IPS DF 6.9 (cell line): ENCODE data around the gene CDV3.

ENCODE experiments used
- DNase-seq: peaks from one replicate; pipeline ENCODE4 v3.0.0-alpha.2; 2013; ENCODE audit warnings: low read depth, low spot score
- H3K27ac ChIP-seq: one replicate; pipeline ENCODE4 v1.5.1; 2013; ENCODE audit warnings: low read length, control low read depth
- H3K27me3 ChIP-seq: 2 replicates; pipeline ENCODE4 v1.6.1; 2013; ENCODE audit warnings: mild to moderate bottlenecking, low read length; ENCODE audit not compliant: control insufficient read depth, insufficient read depth
- H3K36me3 ChIP-seq: 2 replicates; pipeline ENCODE4 v1.6.1; 2013; ENCODE audit warnings: low read length; ENCODE audit not compliant: control insufficient read depth, insufficient read depth
- H3K4me1 ChIP-seq: 2 replicates; pipeline ENCODE4 v1.6.1; 2013; ENCODE audit warnings: low read length; ENCODE audit not compliant: control insufficient read depth, insufficient read depth
- H3K4me3 ChIP-seq: 2 replicates; pipeline ENCODE4 v1.5.1; 2013; ENCODE audit warnings: mild to moderate bottlenecking, low read length
- H3K9me3 ChIP-seq: 2 replicates; pipeline ENCODE4 v1.6.1; 2013; ENCODE audit warnings: low read length, inconsistent platforms; ENCODE audit not compliant: control insufficient read depth, insufficient read depth
- WGBS: extraction: QIAGEN DNeasy Blood & Tissue Kit; methylation state at CpG from one replicate; pipeline ENCODE4 v1.1.7; 2013; ENCODE audit warnings: mixed read lengths, missing lambda C conversion rate; ENCODE audit not compliant: insufficient read length, insufficient coverage; 5-methylcytosine and 5-hydroxymethylcytosine counted together

Gene CDV3

DNA sequence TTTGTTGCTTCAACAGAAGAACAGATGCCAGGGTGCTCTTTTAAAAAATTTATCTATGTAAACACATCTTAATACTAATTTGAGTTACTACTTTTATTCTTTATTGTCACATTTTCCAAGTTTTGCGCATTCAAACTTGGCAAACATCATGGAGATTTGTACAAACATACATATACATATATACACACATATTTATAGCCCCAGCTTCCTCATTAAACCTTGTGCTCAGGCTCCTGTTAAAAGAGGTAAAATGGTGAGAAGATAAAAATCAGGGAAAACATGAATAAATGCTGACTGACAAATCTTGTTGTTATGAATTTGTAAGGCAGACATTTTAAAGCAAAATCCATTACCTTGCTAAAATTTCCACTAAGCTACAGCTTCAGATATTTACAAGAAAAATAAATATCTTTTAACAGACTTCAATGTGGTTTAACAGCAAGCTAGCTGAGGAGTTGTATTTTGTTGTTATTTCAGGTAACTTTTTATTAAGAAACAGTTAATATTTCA, 27.1 kb downstream of the CDV3 start:
- Histone ChIP-seq H3K36me3 (no peaks in the 10 kb centered on the region), H3K27me3 (no peaks in the 10 kb centered on the region), H3K27ac (no peak overlapping the region), H3K9me3 (no peaks in the 10 kb centered on the region), H3K4me3 (no peak overlapping the region), H3K4me1 (no peaks in the 10 kb centered on the region)
- WGBS: no CpG with 5 or more reads among the region's 1 CpG
- DNase-seq: no peak

DNA sequence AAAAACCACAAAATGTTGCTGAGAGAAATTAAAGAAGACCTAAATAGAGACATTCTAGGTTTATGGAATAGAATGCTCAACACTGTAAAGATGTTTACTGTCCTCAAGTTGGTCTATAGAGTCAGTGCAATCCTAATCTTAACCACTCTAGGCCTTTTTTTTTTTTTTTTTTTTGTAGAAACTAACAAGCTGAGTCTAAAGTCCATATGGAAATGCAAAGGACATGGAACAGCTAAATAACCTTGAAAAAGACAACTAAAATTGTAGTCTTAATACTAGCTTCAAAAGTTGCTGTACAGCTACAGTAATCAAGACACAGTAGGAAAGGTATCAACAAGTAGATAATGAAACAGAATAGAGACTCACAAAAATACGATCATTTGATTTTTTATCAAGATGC, 32.9 kb downstream of the CDV3 start:
- DNase-seq: no peak
- Histone ChIP-seq H3K4me1 (no peaks in the 10 kb centered on the region), H3K27ac (no peak overlapping the region), H3K4me3 (no peak overlapping the region), H3K36me3 (no peaks in the 10 kb centered on the region; the same call in 1 of the 2 replicates), H3K27me3 (no peaks in the 10 kb centered on the region), H3K9me3 (no peaks in the 10 kb centered on the region)
- no CpG with 5 or more reads among the region's 1 CpG for WGBS

DNA sequence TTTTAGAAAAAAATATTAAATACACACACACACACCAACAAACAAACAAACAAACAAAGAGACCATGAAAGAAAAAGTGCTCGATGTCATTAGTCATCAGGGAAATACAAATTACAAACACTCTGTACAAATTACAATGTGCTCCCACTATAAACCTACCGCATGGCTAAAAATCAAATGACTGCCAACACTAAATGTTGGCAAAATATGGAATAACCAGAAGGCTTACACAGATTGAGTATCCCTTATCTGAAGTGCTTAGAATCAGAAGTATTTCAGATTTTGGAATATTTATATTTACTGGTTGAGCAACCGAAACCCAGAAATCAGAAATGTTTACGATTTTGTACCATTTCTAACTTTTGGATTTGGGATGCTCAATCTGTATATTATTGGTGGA, 33.4 kb downstream of the CDV3 start:
- Histone ChIP-seq H3K36me3 (no peaks in the 10 kb centered on the region; the same call in 1 of the 2 replicates), H3K4me3 (no peak overlapping the region), H3K4me1 (no peaks in the 10 kb centered on the region), H3K27me3 (no peaks in the 10 kb centered on the region), H3K9me3 (no peaks in the 10 kb centered on the region), H3K27ac (no peak overlapping the region)
- no CpG with 5 or more reads among the region's 4 CpGs for WGBS
- DNase-seq: no peak

DNA sequence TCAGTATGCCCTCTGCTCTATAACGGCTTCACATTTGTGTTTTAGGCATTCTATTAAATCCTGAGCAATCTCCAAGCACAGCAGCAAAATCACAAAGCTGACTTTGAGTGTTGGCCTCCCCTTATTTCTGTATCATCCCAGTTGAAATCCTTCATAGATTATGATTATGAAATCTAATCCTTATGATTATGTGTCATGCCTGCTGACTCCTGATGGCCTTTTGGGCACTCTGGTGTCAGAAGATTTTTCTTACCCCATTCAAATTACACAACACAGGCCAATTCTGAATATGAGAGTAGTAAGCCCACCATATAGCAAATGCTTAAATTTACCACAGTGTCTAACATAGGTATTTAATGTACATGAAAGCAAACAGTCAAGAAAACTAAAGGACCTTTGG, 34.3 kb downstream of the CDV3 start:
- no CpG with 5 or more reads among the region's 1 CpG for WGBS
- Histone ChIP-seq H3K27me3 (no peaks in the 10 kb centered on the region), H3K9me3 (no peaks in the 10 kb centered on the region), H3K27ac (no peak overlapping the region), H3K36me3 (peaks cover 2% of the 10 kb centered on the region; the same call in 1 of the 2 replicates), H3K4me3 (no peak overlapping the region), H3K4me1 (no peaks in the 10 kb centered on the region)
- DNase-seq: no peak

DNA sequence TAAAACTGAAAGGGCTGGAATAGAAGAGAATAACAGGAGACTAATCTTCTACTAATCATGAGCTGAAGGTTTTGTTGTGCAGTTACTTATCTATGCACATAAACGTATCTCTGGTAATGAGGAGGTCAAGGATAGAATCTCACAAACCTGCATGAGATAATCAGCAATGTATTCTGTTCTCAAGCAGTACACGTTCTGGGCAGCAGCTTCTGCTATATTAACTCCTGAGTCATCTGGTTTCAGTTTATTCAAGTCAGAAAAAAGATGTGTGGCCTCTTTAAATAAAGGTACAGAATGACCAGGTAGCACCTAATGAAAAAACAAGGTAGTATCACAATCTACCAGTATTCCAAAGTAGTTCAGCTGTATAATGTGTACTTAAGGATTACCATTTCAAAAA, 34.9 kb downstream of the CDV3 start:
- no peaks in the 10 kb centered on the region for H3K27me3 ChIP-seq
- no CpG with 5 or more reads among the region's 2 CpGs for WGBS
- H3K9me3 ChIP-seq: no peaks in the 10 kb centered on the region
- no peaks in the 10 kb centered on the region for H3K4me1 ChIP-seq
- no peak overlapping the region for H3K4me3 ChIP-seq
- H3K36me3 ChIP-seq: peaks cover 2% of the 10 kb centered on the region; the same call in 1 of the 2 replicates
- no peak for DNase-seq
- no peak overlapping the region for H3K27ac ChIP-seq

DNA sequence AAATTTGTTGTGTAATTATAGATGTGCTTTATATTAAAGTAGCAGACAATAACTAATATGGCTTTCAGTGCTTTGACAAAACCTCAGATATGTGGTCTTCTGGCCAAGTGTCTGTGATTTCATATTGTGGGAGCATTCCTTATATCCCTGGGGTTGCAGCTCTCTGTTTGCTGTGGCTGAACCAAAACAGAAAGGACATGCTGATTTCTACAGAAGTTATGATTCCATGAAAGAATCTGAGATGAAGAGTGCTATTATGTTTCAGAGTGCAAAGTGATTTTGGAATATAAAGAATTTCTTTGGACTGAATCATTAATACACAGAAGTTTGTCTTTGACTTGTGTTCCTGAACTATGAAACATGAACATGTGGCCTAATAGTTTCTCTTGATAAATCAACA, 36.5 kb downstream of the CDV3 start:
- no peaks in the 10 kb centered on the region for H3K4me1 ChIP-seq
- H3K4me3 ChIP-seq: no peak overlapping the region
- no peak for DNase-seq
- H3K36me3 ChIP-seq: peaks cover 2% of the 10 kb centered on the region; the same call in 1 of the 2 replicates
- H3K27me3 ChIP-seq: no peaks in the 10 kb centered on the region
- H3K27ac ChIP-seq: no peak overlapping the region
- no peaks in the 10 kb centered on the region for H3K9me3 ChIP-seq

DNA sequence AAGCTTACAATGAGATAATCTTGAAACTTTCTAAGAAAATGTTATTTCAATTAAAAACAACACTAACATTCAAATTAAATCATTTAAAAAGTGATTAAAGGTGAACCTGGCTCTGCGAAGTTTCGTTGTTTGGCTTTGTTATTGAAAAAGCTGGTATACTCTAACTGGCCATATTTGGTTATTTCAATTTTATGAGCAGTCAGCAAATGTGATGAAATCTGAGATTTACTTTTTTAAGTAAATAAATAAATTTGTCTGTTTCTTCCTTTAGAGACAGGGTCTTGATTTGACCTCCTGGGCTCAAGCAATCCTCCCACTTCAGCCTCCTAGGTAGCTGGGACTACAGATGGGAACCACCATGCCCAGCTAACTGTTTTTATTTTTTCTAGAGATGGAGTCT, 38.0 kb downstream of the CDV3 start:
- H3K27ac ChIP-seq: no peak overlapping the region
- DNase-seq: no peak
- peaks cover 2% of the 10 kb centered on the region; the same call in 1 of the 2 replicates for H3K36me3 ChIP-seq
- no peak overlapping the region for H3K4me3 ChIP-seq
- no CpG with 5 or more reads among the region's 2 CpGs for WGBS
- H3K27me3 ChIP-seq: no peaks in the 10 kb centered on the region
- no peaks in the 10 kb centered on the region for H3K4me1 ChIP-seq
- no peaks in the 10 kb centered on the region for H3K9me3 ChIP-seq

DNA sequence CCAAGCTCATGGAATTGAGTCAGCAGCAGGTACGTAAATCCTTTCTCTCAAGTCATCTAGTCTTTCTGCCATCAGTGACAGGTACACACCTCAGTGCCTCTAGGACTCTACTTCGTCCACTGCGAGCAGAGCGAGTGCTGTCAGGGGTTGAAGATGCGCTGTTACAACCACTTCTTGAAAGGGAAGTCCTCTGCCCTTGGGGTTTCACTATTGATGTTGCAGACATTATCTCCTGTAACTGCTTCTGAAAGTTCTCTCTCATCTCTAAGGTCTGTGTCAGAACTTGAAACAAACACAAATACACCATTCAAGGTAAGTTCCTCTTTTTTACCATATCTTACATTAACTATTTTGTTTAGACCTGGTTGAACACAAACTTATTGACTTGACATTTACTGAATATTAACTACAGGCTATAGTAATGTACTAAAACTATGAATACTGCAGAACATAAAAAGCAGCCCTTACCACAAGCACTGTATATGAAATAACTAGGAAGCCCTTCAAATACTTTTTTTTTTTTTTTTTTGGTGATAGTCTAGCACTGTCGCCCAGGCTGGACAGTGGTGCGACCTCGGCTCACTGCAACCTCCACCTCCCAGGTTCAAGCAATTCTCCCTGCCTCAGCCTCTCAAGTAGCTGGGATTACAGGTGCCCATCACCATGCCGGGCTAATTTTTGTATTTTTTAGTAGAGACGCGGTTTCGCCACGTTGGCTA, 46.7 kb downstream of the CDV3 start:
- Histone ChIP-seq H3K36me3 (peaks cover 2% of the 10 kb centered on the region; the same call in 1 of the 2 replicates), H3K27me3 (no peaks in the 10 kb centered on the region; the same call in 1 of the 2 replicates), H3K27ac (no peak overlapping the region), H3K4me3 (no peak overlapping the region), H3K4me1 (no peaks in the 10 kb centered on the region), H3K9me3 (no peaks in the 10 kb centered on the region)
- DNase-seq: no peak
- no CpG with 5 or more reads among the region's 13 CpGs for WGBS

DNA sequence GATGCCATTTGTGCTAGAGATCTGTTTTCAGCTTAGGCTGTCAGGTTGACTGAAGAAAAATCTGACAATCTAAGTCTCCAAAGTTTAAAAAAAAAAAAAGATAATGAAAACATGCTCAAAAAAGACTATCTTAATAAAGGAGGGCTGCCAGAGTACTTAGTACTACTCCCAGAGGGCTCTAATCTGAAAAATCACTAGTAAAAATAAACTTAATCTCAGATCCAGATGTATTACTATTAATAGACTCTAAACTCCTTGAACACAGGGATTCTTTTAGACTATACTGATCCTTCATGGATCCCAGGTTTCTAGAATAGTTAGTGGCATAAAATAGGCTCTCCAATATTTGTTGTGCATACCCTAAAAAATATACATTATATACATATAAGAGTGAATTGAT, 54.3 kb downstream of the CDV3 start:
- Histone ChIP-seq H3K9me3 (no peaks in the 10 kb centered on the region), H3K27ac (no peak overlapping the region), H3K4me1 (no peaks in the 10 kb centered on the region), H3K36me3 (peaks cover 5% of the 10 kb centered on the region; the same call in 1 of the 2 replicates), H3K27me3 (no peaks in the 10 kb centered on the region), H3K4me3 (no peak overlapping the region)
- no peak for DNase-seq

DNA sequence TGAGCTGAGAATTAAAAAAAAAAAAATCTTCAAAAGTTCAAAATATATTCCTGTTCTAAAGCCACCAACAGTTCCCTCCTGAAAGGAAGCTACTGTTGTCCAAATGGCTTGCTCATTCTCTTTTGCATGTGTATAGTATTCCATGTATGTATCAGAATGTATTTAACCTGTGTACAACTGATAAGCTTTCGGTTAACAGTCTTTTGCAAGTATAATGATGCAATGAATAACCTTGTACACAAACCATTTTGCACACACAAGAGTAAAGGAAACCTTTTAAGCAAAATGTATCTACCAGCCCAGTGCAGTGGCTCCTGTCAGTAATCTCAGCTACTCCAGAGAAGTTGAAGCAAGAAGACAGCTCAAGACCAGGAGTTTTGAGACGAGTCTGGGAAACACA, 55.7 kb downstream of the CDV3 start:
- H3K4me1 ChIP-seq: no peaks in the 10 kb centered on the region
- no CpG with 5 or more reads among the region's 2 CpGs for WGBS
- no peak overlapping the region for H3K27ac ChIP-seq
- H3K36me3 ChIP-seq: peaks cover 5% of the 10 kb centered on the region; the same call in 1 of the 2 replicates
- H3K27me3 ChIP-seq: no peaks in the 10 kb centered on the region
- no peak for DNase-seq
- H3K4me3 ChIP-seq: no peak overlapping the region
- no peaks in the 10 kb centered on the region for H3K9me3 ChIP-seq

DNA sequence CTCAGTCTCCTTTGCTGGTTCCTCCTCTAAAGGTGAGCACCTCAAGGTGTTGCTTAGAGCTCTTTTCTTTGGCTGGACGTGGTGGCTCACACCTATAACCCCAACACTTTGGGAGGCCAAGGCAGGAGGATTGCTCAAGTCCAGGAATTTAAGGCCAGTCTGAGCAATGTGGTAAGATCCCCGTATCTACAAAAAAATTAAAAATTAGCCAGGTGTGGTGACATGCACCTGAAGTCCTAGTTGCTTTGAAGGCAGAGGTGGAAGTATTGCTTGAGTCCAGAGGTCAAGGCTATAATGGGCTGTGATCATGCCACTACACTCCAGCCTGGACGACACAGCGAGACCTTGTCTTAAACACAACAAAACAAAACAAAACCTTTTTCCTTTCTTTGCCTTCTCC, 60.0 kb downstream of the CDV3 start:
- WGBS: no CpG with 5 or more reads among the region's 4 CpGs
- Histone ChIP-seq H3K4me3 (no peak overlapping the region), H3K4me1 (no peaks in the 10 kb centered on the region), H3K36me3 (peaks cover 9% of the 10 kb centered on the region; the same call in 1 of the 2 replicates), H3K9me3 (no peaks in the 10 kb centered on the region), H3K27ac (no peak overlapping the region), H3K27me3 (no peaks in the 10 kb centered on the region)
- DNase-seq: no peak
